ENCODE results near the gene MTERF4. TPM values are rescaled to one million over a fixed set of nuclear protein-coding genes. Genes with fewer than 3 reads are reported as not detected.

Gene MTERF4
- total and polyA plus RNA-seq, 10 of the 15 experiments (the other 5 are each of a cell fraction or from before 2014, with no cell fraction given), result 36.7 to 69.1 (median 45.5) TPM

- TF ChIP-seq NBN (IDR thresholded peaks at IDR 0.05) (peak; percentile 90), SP1 (IDR thresholded peaks at IDR 0.05; ENCODE audit: low read depth, low read length) (peak; percentile 81), JUND (IDR thresholded peaks at IDR 0.05; ENCODE audit: low read depth, low read length) (0 out of 2 replicates have a peak, but pooled peaks have one; percentile 33), IRF3 (IDR thresholded peaks at IDR 0.05) (peak; percentile 36; the same call in 1 of the 2 replicates), POLR2AphosphoS2 (IDR thresholded peaks at IDR 0.05; ENCODE audit: low read depth, low read length) (peak; percentile 93), GABPA (IDR thresholded peaks at IDR 0.05; ENCODE audit: low read depth) (peak; percentile 99)
These were observed at the start of gene MTERF4 (continued) for GRCh38 chr2:241102239-241102803.

GRCh38 chr2:241150660-241151530 is 48.8 kb upstream of the MTERF4 start:
- CTCF ChIA-PET, result interaction anchor here (0.7 to 4.1 kb wide), 9 partner anchors 29 to 73 kb away, joined by 3 to 36 read pairs (median 3); no protein-coding TSS in a partner anchor
- peak overlapping the region; percentile 59 for H2AFZ ChIP-seq (ENCODE audit: control insufficient read depth, low read depth, low read length)
- H3K4me3 ChIP-seq, result peak overlapping the region; percentile 74
- peaks cover 4% of the 10 kb centered on the region in 2 experiments; a peak in 3 of 4 replicates for H3K36me3 ChIP-seq (ENCODE audit: control insufficient read depth in 2 of 2, insufficient read depth in 2 of 2, low read length in 1 of 2)
- H4K20me1 ChIP-seq (ENCODE audit: control insufficient read depth, insufficient read depth), result no peaks in the 10 kb centered on the region
- RAD21 ChIA-PET (ENCODE audit: unreplicated experiment), result interaction anchor here (0.6 to 3.7 kb wide), 12 partner anchors 23 to 165 kb away, joined by 3 to 62 read pairs (median 4); partner anchors contain the start of genes HDLBP, MTERF4 and SEPTIN2
- BruUV-seq (replicated peaks), result no TSS peak
- WGBS (ENCODE audit: insufficient coverage, insufficient replicate concordance, low lambda C conversion rate, missing lambda C conversion rate), result 12% methylated on average over 28 of the region's 37 CpGs
- H3K4me1 ChIP-seq (ENCODE audit: control insufficient read depth, insufficient read depth, low read length), result peaks cover 23% of the 10 kb centered on the region
- FAIRE-seq (no peak), DNase-seq (ENCODE audit: low read depth, low spot score) (no peak), ATAC-seq (no peak)
- H3K27ac ChIP-seq (ENCODE audit: control insufficient read depth, insufficient read depth), result peak overlapping the region; percentile 65
- intact Hi-C loops (cut with micrococcal nuclease; ENCODE audit: unreplicated experiment), result no loop called here
- POLR2A ChIA-PET, result interaction anchor here (0.7 to 3.4 kb wide), 8 partner anchors 16 to 1309 kb away, joined by 3 to 16 read pairs (median 8); partner anchors contain the start of gene MTERF4
- H3K9me3 ChIP-seq (replicated peaks; ENCODE audit: control insufficient read depth, insufficient read depth, low read length), result no peaks in the 10 kb centered on the region
- in situ Hi-C loops (cut with MboI), result no loop called here
- H3K27me3 ChIP-seq (replicated peaks in 1 of 2; ENCODE audit: control insufficient read depth in 2 of 2, insufficient read depth in 2 of 2, low read length in 1 of 2), result no peaks in the 10 kb centered on the region
- H3K4me2 ChIP-seq (ENCODE audit: control insufficient read depth, insufficient read depth), result peak overlapping the region; percentile 87
- H3K9ac ChIP-seq (ENCODE audit: control insufficient read depth, insufficient read depth, low read length), result peak overlapping the region; percentile 84
- SMC1A ChIA-PET (ENCODE audit: uncharacterized antibody, unreplicated experiment), result interaction anchor here (0.7 to 6.2 kb wide), 14 partner anchors 29 to 435 kb away, joined by 3 to 49 read pairs (median 4); no protein-coding TSS in a partner anchor
- H3K79me2 ChIP-seq (ENCODE audit: control insufficient read depth, insufficient read depth, low read length), result peaks cover 44% of the 10 kb centered on the region
- TF ChIP-seq BACH1 (IDR thresholded peaks at IDR 0.05; ENCODE audit: borderline replicate concordance) (0 out of 2 replicates have a peak, but pooled peaks have one; percentile 2), TCF12 (IDR thresholded peaks at IDR 0.05; ENCODE audit: low read depth, low read length) (no peak), ZNF384 (IDR thresholded peaks at IDR 0.05; ENCODE audit: borderline replicate concordance, low read depth, low read length) (no peak), HDGF (IDR thresholded peaks at IDR 0.05) (0 out of 2 replicates have a peak, but pooled peaks have one; percentile 21), NR2F1 (conservative IDR thresholded peaks at IDR 0.05) (peak; percentile 55), MEF2B (IDR thresholded peaks at IDR 0.05; ENCODE audit: partially characterized antibody, poor library complexity, severe bottlenecking) (peak; percentile 53), RB1 (IDR thresholded peaks at IDR 0.05; ENCODE audit: borderline replicate concordance) (0 out of 2 replicates have a peak, but pooled peaks have one; percentile 22), PKNOX1 (IDR thresholded peaks at IDR 0.05) (peak; percentile 50; the same call in 1 of the 2 replicates), PBX3 (IDR thresholded peaks at IDR 0.05; ENCODE audit: insufficient replicate concordance, low read depth, low read length) (peak; percentile 35), PAX8 (IDR thresholded peaks at IDR 0.05) (no peak)
